A549 (cell line): ENCODE data around the gene MRAS.

Source experiments
- CBX8 ChIP-seq: fragments of 200-600 bp; sonication (generic); IDR thresholded peaks from 2 replicates; pipeline ENCODE4 v1.6.1; 2016
- CTCF ChIP-seq: fragments of >200 bp; sonication (Bioruptor Twin); formaldehyde crosslinking; IDR thresholded peaks from 3 replicates; pipeline ENCODE4 v1.5.1; 2016
- EP300 ChIP-seq, 2 experiments: fragments of >200 bp; sonication (Bioruptor Twin); formaldehyde crosslinking; IDR thresholded peaks; 2 replicates in 1 of 2; 3 replicates in 1 of 2; pipeline ENCODE4 v1.6.1; 2016 to 2017
- JUN ChIP-seq, 2 experiments: fragments of >200 bp; sonication (Bioruptor Twin); formaldehyde crosslinking; IDR thresholded peaks; 2 replicates in 1 of 2; 3 replicates in 1 of 2; pipeline ENCODE4 v1.6.1; 2016 to 2017
- KDM5A ChIP-seq: fragments of 200-600 bp; sonication (generic); IDR thresholded peaks from 2 replicates; pipeline ENCODE4 v1.6.1; 2016; ENCODE audit warnings: antibody characterized with exemption, mild to moderate bottlenecking
- POLR2A ChIP-seq: IDR thresholded peaks from 2 replicates; pipeline ENCODE4 v1.6.1; 2012; ENCODE audit warnings: mild to moderate bottlenecking, low read length
- POLR2AphosphoS2 ChIP-seq: conservative IDR thresholded peaks from 2 replicates; pipeline ENCODE4 v1.6.1; 2012; ENCODE audit warnings: low read length, improper control_type of control experiment, inconsistent platforms

GRCh38 chr3:138332472-138333073 is 15.8 kb upstream of the MRAS start:
- TF ChIP-seq JUN (IDR thresholded peaks at IDR 0.05) (no peak), CTCF (peak; percentile 60), CBX8 (no peak), EP300 (IDR thresholded peaks at IDR 0.05) (no peak), KDM5A (no peak), POLR2A (no peak), POLR2AphosphoS2 (no peak)
